ENCODE measurements around the gene TRERF1. TPM values are rescaled to one million over a fixed set of nuclear protein-coding genes. Genes with fewer than 3 reads are reported as not detected.

Gene TRERF1
- total and polyA plus RNA-seq, 2 of the 8 experiments (the other 6 are each of a cell fraction or from before 2014, with no cell fraction given), result 10.8 to 21.5 TPM

- Histone ChIP-seq H3K18ac (ENCODE audit: extremely low read depth, low read length) (no peak overlapping the region), H3K79me1 (ENCODE audit: low read depth, low read length) (peaks cover 5% of the 10 kb centered on the region; the same call in 1 of the 2 replicates), H2BK5ac (ENCODE audit: low read depth, low read length) (no peak overlapping the region), H3K4me3 (ENCODE audit: extremely low read depth in 1 of 4, insufficient read depth in 2 of 4, low read depth in 3 of 4, low read length in 4 of 4) (no peak overlapping the region), H3K4me2 (ENCODE audit: insufficient read depth in 1 of 2, low read depth in 2 of 2, low read length in 2 of 2) (no peak overlapping the region), H3K27ac (ENCODE audit: low read depth, low read length) (no peak overlapping the region), H2BK15ac (ENCODE audit: low read length) (no peak overlapping the region), H3K27me3 (replicated peaks in 1 of 4; ENCODE audit: control insufficient read depth in 3 of 4, extremely low read depth in 1 of 4, insufficient read depth in 3 of 4, low read length in 3 of 4) (no peaks in the 10 kb centered on the region), H2BK120ac (replicated peaks; ENCODE audit: low read depth, low read length) (no peak overlapping the region), H3K14ac (ENCODE audit: insufficient read length) (no peak overlapping the region), H3K9me3 (ENCODE audit: insufficient read depth in 2 of 2, low read depth in 1 of 2, low read length in 1 of 2) (no peaks in the 10 kb centered on the region), H3K79me2 (ENCODE audit: control insufficient read depth in 1 of 2, insufficient read depth in 2 of 2, low read length in 2 of 2) (no peaks in the 10 kb centered on the region), H4K20me1 (replicated peaks in 1 of 2; ENCODE audit: control insufficient read depth in 1 of 2, insufficient read depth in 2 of 2, low read length in 2 of 2) (peaks cover 0 to 2% of the 10 kb centered on the region in 2 experiments), H2AFZ (ENCODE audit: low read length) (no peak overlapping the region), H4K8ac (ENCODE audit: extremely low read depth, insufficient read depth, low read length) (no peak overlapping the region), H3K9ac (replicated peaks in 1 of 4; ENCODE audit: extremely low read depth in 1 of 4, low read depth in 3 of 4, low read length in 3 of 4) (no peak overlapping the region), H3K4ac (replicated peaks; ENCODE audit: insufficient read length, low read depth, low read length) (no peak overlapping the region), H3K36me3 (ENCODE audit: control insufficient read depth in 2 of 4, insufficient read depth in 4 of 4, low read length in 3 of 4) (no peaks in the 10 kb centered on the region), H4K91ac (replicated peaks; ENCODE audit: insufficient read length, low read length) (no peak overlapping the region), H2AK5ac (ENCODE audit: low read depth, low read length) (no peak overlapping the region), H3K23me2 (ENCODE audit: low read depth, low read length) (no peaks in the 10 kb centered on the region), H4K5ac (ENCODE audit: insufficient read length, low read depth, low read length) (no peak overlapping the region), H3K56ac (replicated peaks; ENCODE audit: insufficient read length, low read depth, low read length) (no peak overlapping the region), H2BK20ac (ENCODE audit: low read length) (no peak overlapping the region), H2BK12ac (ENCODE audit: low read depth, low read length) (no peak overlapping the region), H3K4me1 (replicated peaks in 1 of 4; ENCODE audit: control insufficient read depth in 3 of 4, insufficient read depth in 4 of 4, low read length in 3 of 4) (peaks cover 0 to 4% (median 2%) of the 10 kb centered on the region in 4 experiments; a peak in 5 of 7 replicates), H3K23ac (ENCODE audit: insufficient read length) (no peak overlapping the region)
- DNase-seq (ENCODE audit: low read depth in 1 of 2, low spot score in 2 of 2), result no peak
- TF ChIP-seq HDAC2 (IDR thresholded peaks at IDR 0.05; ENCODE audit: borderline replicate concordance in 1 of 2, low read depth in 2 of 2, low read length in 2 of 2) (no peak), ASH2L (IDR thresholded peaks at IDR 0.05; ENCODE audit: low read length) (no peak), SIX5 (IDR thresholded peaks at IDR 0.05; ENCODE audit: low read depth, low read length) (no peak), YY1 (IDR thresholded peaks at IDR 0.05; ENCODE audit: low read depth, low read length) (no peak)
- CTCF ChIA-PET (ENCODE audit: partially characterized antibody), result interaction anchor here (5.5 kb wide), 1 partner anchor 13 kb away, joined by 23 read pairs; no protein-coding TSS in a partner anchor
- 98% methylated on average over 6 of the region's 6 CpGs; no CpG with 5 or more reads in 1 of the 2 experiments for WGBS, 2 experiments (ENCODE audit: extremely low coverage in 1 of 2, insufficient coverage in 1 of 2, insufficient read length in 1 of 2, insufficient replicate concordance in 2 of 2, low coverage in 1 of 2, low lambda C conversion rate in 2 of 2, missing lambda C conversion rate in 1 of 2)
- POLR2A ChIA-PET (ENCODE audit: partially characterized antibody), result no interaction called here
- FAIRE-seq, result no peak
These were observed 176.8 kb downstream of the TRERF1 start for GRCh38 chr6:42274898-42275297.

Data from H1 (cell line).